B cell (primary cell): ENCODE measurements around the gene CARMIL3. TPM values are rescaled to one million over a fixed set of nuclear protein-coding genes. Genes with fewer than 3 reads are reported as not detected.

ENCODE experiments used
- ATAC-seq: fragments of 200-7000 bp; cut with Tn5 transposase; one replicate; pipeline ENCODE4 v1.10.0; 2021; ENCODE audit warnings: low read depth, mild to moderate bottlenecking, moderate number of reproducible peaks, moderate library complexity
- CTCF ChIA-PET: fragments of 350-600 bp; sonication (Branson Sonifier 250); formaldehyde crosslinking; loops from one replicate; lab custom pipeline; 2021; ENCODE audit warnings: antibody characterized with exemption, inconsistent platforms; lab: Charles Lee
- POLR2A ChIA-PET: fragments of 350-600 bp; sonication (Branson Sonifier 250); formaldehyde crosslinking; loops from one replicate; lab custom pipeline; 2021; ENCODE audit warnings: antibody characterized with exemption; lab: Charles Lee
- DNase-seq: peaks from one replicate; pipeline ENCODE4 v3.0.0; 2013
- H2AFZ ChIP-seq: 2 replicates; pipeline ENCODE4 v1.6.1; 2012; ENCODE audit warnings: mild to moderate bottlenecking, low read depth, low read length; ENCODE audit not compliant: insufficient read depth, poor library complexity, severe bottlenecking
- H3K27ac ChIP-seq, 2 donors: 1 replicate in 1 of 2; 2 replicates in 1 of 2; pipeline ENCODE4 v1.5.1; 2012 to 2013; ENCODE audit warnings: low read length in 2 of 2, mild to moderate bottlenecking in 2 of 2, moderate library complexity in 1 of 2
- H3K27me3 ChIP-seq, 4 experiments: fragments of 200-600 bp in 1 of 4; sonication (generic) in 1 of 4; replicated peaks in 1 of 4; 1 replicate in 2 of 4; 2 replicates in 2 of 4; pipeline versions ENCODE4 v1.6.1 to v1.7.0; 2013 to 2016; ENCODE audit warnings: low read length in 3 of 4, mild to moderate bottlenecking in 2 of 4, mixed read lengths in 1 of 4, moderate library complexity in 1 of 4; ENCODE audit not compliant: insufficient read depth in 4 of 4, control insufficient read depth in 3 of 4; ENCODE audit errors: control extremely low read depth in 1 of 4
- H3K36me3 ChIP-seq, 2 experiments: replicated peaks in 1 of 2; 1 replicate in 1 of 2; 2 replicates in 1 of 2; pipeline versions ENCODE4 v1.6.1 to v1.7.1; 2013; ENCODE audit warnings: low read length in 1 of 2; ENCODE audit not compliant: insufficient read depth in 2 of 2, control insufficient read depth in 1 of 2; ENCODE audit errors: control extremely low read depth in 1 of 2, extremely low read depth in 1 of 2
- H3K4me1 ChIP-seq, 2 donors: fragments of 200-600 bp in 1 of 2; sonication (generic) in 1 of 2; 1 replicate in 1 of 2; 2 replicates in 1 of 2; pipeline versions ENCODE4 v1.5.1 to v1.6.1; 2013 to 2017; ENCODE audit warnings: low read length in 2 of 2; ENCODE audit not compliant: control insufficient read depth in 2 of 2, insufficient read depth in 2 of 2
- H3K4me2 ChIP-seq: replicated peaks from 2 replicates; pipeline ENCODE3; 2012; ENCODE audit warnings: mild to moderate bottlenecking, low read depth, low read length; ENCODE audit not compliant: poor library complexity, severe bottlenecking
- H3K4me3 ChIP-seq, 5 experiments: fragments of 200-600 bp in 1 of 5; sonication (generic) in 1 of 5; 1 replicate in 3 of 5; 2 replicates in 2 of 5; pipeline versions ENCODE4 v1.5.1 to v1.7.0; 2011 to 2016; ENCODE audit warnings: low read length in 4 of 5, mild to moderate bottlenecking in 4 of 5, low read depth in 2 of 5, control low read depth in 1 of 5, moderate library complexity in 1 of 5; ENCODE audit not compliant: insufficient read depth in 1 of 5; ENCODE audit errors: control extremely low read depth in 1 of 5, extremely low read depth in 1 of 5
- H3K79me2 ChIP-seq: fragments of 200-600 bp; sonication (generic); one replicate; pipeline ENCODE4 v1.6.0; 2016; ENCODE audit warnings: low read length; ENCODE audit not compliant: control insufficient read depth, insufficient read depth
- H3K9ac ChIP-seq: fragments of 200-600 bp; sonication (generic); 2 replicates; pipeline ENCODE4 v1.6.1; 2017; ENCODE audit warnings: mild to moderate bottlenecking, low read length, moderate library complexity
- H3K9me3 ChIP-seq, 3 donors: one replicate each; pipeline versions ENCODE4 v1.6.1 to v1.7.1; 2013; ENCODE audit warnings: low read length in 2 of 3; ENCODE audit not compliant: control insufficient read depth in 2 of 3, insufficient read depth in 1 of 3; ENCODE audit errors: control extremely low read depth in 1 of 3
- H4K20me1 ChIP-seq: 2 replicates; pipeline ENCODE4 v1.6.0; 2012; ENCODE audit warnings: mild to moderate bottlenecking, low read length; ENCODE audit not compliant: insufficient read depth, control insufficient read depth, poor library complexity, severe bottlenecking
- H3K27ac Mint-ChIP-seq: one replicate; pipeline ENCODE4 v1.8.0; 2021; ENCODE audit warnings: mixed read lengths
- H3K27me3 Mint-ChIP-seq: one replicate; pipeline ENCODE4 v1.8.0; 2021; ENCODE audit warnings: mixed read lengths
- H3K4me1 Mint-ChIP-seq: one replicate; pipeline ENCODE4 v1.8.0; 2021; ENCODE audit warnings: mixed read lengths
- H3K4me3 Mint-ChIP-seq: one replicate; pipeline ENCODE4 v1.8.0; 2021; ENCODE audit warnings: mixed read lengths
- H3K9me3 Mint-ChIP-seq: one replicate; pipeline ENCODE4 v1.8.0; 2022; ENCODE audit warnings: mixed read lengths; ENCODE audit not compliant: insufficient read depth
- EZH2 ChIP-seq: IDR thresholded peaks from 2 replicates; pipeline ENCODE4 v1.6.1; 2012; ENCODE audit warnings: borderline replicate concordance, low read depth, mild to moderate bottlenecking, moderate library complexity, low read length; ENCODE audit not compliant: insufficient read depth, poor library complexity, severe bottlenecking
- WGBS: methylation state at CpG from one replicate; pipeline ENCODE4 v1.1.5; 2013; ENCODE audit warnings: missing lambda C conversion rate; ENCODE audit not compliant: insufficient coverage; 5-methylcytosine and 5-hydroxymethylcytosine counted together
- intact Hi-C: fragments of 100-400 bp; cut with micrococcal nuclease; formaldehyde crosslinking; loops from one replicate; pipeline ENCODE4 v1.10.0; 2022
- polyA plus RNA-seq: library from polyadenylated mRNA; depleted of rRNA; stranded (reverse); fragments of >200 nt; gene quantifications from 2 replicates; pipeline ENCODE4 v1.2.3, GENCODE V29; 2012
- total RNA-seq, 2 donors: library from RNA; stranded (reverse); fragments of 120-200 nt in 1 of 2; gene quantifications; 1 replicate in 1 of 2; 2 replicates in 1 of 2; pipeline versions ENCODE4 v1.2.3 to v1.2.4, GENCODE V29; 2013 to 2022
- TF ChIP-seq, protein P1 (sequence below): fragments of 200-600 bp; IDR thresholded peaks from one replicate; pipeline ENCODE4 v1.8.0; 2022; ENCODE audit warnings: antibody characterized with exemption, mild to moderate bottlenecking

Gene CARMIL3
- total and polyA plus RNA-seq, 2 donors (not counting 1 experiment from before 2014, with no cell fraction given): 1.0 to 7.2 TPM

DNA sequence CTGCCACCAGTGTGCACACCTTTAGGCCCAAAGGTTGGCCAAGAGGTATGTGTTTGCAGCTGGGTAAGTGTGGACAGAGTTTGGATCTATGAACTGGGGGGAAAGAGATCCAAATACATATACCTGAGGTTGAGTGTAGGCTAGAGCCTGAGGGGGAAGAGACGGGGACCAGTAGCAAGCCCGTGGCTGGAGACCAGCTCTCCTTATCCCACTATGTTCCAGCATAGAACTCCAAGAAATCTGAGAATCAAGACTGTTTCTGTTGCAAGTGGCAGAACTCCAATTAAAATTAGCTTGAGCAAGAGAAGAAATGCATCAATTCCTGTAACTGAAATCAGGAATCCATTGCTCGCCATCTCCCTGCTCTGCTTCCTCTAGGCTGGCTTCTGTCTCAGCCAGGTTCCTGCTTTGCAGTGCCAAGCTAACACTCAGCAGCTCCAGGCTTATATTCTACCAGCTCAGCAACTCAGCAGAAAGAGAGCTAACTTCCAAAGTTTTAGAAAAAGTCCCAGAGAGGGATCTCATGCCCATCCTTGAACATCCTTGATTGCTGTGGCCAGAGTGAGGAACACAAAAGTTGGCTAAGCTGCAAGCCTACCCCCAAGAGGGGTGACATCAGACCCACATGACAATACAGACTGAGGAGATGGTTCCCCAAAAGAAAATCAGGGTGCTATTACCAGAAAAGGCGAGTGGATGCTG is 40.8 kb downstream of the CARMIL3 start:
- CTCF ChIA-PET: interaction anchor here (0.7 to 12.1 kb wide), 18 partner anchors 11 to 461 kb away, joined by 3 to 292 read pairs (median 5); partner anchors contain the start of genes CARMIL3, DCAF11, IRF9 and NRL
- Mint-ChIP-seq H3K4me1 (peaks cover 38% of the 10 kb centered on the region), H3K27ac (peak overlapping the region; percentile 92), H3K4me3 (peak overlapping the region; percentile 95), H3K9me3 (no peaks in the 10 kb centered on the region), H3K27me3 (no peaks in the 10 kb centered on the region)
- Histone ChIP-seq H3K79me2 (peaks cover 30% of the 10 kb centered on the region), H3K9ac (no peak overlapping the region), H3K4me2 (no peak overlapping the region), H3K36me3 (peaks cover 0 to 5% of the 10 kb centered on the region in 2 experiments), H3K27ac (peak overlapping the region in 1 of 2 donors; percentile 95), H3K9me3 (no peaks in the 10 kb centered on the region), H2AFZ (no peak overlapping the region), H3K4me3 (no peak overlapping the region), H3K27me3 (no peaks in the 10 kb centered on the region), H4K20me1 (no peaks in the 10 kb centered on the region), H3K4me1 (peaks cover 5 to 35% of the 10 kb centered on the region in 2 donors)
- ATAC-seq (no peak), DNase-seq (peak; percentile 38)
- POLR2A ChIA-PET: interaction anchor here (0.6 to 4.1 kb wide), 5 partner anchors 11 to 88 kb away, joined by 3 to 35 read pairs (median 6); partner anchors contain the start of genes DCAF11 and NRL
- 100% methylated on average over 3 of the region's 4 CpGs for WGBS
- intact Hi-C loops: loop anchor here (5.0 kb wide), 1 partner anchor 525 kb away; the partner anchor contains the start of gene AP1G2
- TF ChIP-seq EZH2: no peak
- TF ChIP-seq, protein P1, sequence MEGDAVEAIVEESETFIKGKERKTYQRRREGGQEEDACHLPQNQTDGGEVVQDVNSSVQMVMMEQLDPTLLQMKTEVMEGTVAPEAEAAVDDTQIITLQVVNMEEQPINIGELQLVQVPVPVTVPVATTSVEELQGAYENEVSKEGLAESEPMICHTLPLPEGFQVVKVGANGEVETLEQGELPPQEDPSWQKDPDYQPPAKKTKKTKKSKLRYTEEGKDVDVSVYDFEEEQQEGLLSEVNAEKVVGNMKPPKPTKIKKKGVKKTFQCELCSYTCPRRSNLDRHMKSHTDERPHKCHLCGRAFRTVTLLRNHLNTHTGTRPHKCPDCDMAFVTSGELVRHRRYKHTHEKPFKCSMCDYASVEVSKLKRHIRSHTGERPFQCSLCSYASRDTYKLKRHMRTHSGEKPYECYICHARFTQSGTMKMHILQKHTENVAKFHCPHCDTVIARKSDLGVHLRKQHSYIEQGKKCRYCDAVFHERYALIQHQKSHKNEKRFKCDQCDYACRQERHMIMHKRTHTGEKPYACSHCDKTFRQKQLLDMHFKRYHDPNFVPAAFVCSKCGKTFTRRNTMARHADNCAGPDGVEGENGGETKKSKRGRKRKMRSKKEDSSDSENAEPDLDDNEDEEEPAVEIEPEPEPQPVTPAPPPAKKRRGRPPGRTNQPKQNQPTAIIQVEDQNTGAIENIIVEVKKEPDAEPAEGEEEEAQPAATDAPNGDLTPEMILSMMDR: no peak
